HG03565 (cell line): ENCODE data around the gene CHML.
A peak's percentile ranks its signal among the peaks of the same experiment; 100 is the strongest.

Experiments used
- ATAC-seq: cut with Tn5 transposase; IDR thresholded peaks from one replicate; pipeline ENCODE4 v1.9.1; 2021; ENCODE audit warnings: mild to moderate bottlenecking, moderate library complexity; ENCODE audit not compliant: unreplicated experiment

The CHML gene

DNA sequence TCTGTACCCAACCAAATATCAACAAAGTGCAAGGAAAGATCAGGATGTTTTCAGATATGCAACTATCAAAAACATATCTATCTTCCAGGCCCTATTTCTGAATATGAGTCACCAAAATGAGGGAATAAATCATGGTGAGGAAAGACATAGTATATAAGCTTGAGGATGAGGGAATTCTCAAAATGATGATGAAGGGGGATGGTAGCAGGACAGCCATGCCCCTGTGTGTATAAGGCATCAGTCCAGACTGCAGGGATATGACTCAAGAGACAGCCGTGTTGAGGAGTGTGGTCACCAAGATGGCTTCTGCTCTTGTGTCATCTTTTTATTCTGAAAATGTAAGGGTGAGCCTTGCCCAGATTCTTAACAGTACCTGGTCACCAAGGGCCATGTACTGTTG is 7.5 kb upstream of the CHML start:
- no peak for ATAC-seq

GRCh38 chr1:241646201-241646600 is 6.0 kb upstream of the CHML start:
- no peak for ATAC-seq

DNA sequence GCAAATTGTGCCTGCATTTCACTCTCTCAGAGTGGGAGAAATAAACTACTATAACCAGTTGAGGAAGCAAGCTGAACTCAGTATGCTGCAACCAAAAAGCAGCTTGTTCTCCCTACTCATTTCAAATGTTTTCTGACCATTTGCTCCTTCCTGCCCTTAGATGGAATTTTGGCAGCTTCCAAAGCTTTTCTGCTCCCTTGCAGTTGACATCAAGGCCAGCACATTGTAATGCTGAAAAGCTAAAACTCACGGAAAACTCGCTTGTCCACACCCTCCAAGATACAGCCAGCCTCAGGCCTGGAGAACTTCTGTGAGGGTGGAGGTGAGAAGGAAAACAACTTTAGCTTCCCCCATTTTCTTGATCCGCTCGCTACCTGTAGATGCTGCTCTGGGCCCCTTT is 5.0 kb upstream of the CHML start:
- ATAC-seq = no peak

- no peak for ATAC-seq
Observed at GRCh38 chr1:241644259-241644658, 4.1 kb upstream of the CHML start.

DNA sequence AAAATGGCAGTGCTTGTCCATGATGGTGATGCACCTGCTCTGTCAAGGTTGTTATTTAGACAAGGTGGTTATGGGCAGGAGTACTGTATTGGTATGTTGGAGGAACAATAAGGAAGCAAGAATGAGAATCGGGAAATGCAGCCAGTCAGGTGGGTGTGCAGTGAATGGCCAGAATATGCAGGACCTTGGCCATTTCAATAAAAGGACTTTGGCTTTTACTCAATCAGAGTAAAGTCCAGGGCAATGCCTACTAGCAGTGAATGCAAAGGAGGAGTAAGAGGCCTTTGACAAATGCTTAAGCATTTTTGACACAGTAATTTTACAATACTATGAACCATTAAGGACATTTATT is 2.4 kb upstream of the CHML start:
- ATAC-seq = no peak

GRCh38 chr1:241641773-241642592 is 1.8 kb upstream of the CHML start:
- ATAC-seq = no peak

DNA sequence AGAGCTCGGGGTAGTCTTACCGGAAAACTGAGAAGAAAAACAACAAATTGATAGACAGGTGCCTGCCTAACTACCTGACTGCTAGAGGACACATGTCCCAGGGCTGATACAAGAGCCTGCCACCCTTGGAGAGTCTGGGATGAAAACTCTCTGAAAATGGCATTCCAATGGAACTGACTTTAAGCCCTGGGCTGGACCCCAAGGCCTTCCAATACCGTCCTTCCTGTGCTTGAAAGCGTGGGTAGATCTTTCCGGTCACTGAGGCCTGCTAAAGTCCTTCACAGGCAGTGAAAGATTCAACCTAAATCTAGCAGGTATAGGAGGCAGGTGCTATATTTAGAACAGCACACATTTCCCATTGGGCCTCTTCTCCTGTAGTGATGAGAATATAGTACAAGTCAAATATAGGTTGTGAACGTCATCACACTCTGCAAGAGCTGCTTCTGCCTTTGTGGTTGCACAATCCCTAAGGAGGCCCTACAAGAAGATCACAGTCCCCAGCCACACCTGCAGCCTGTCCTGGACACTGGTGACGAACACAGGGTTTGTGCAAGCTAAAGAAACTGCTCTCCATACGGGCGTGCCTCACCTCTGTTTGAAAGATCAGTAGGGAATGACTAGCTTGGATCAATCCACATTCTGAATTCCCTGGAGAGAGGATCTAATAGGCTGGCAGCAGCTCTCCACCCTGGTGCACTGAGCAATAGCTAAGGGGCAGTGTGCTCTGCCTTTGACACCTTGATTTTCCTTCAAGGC is 876 bp upstream of the CHML start:
- ATAC-seq = no peak

DNA sequence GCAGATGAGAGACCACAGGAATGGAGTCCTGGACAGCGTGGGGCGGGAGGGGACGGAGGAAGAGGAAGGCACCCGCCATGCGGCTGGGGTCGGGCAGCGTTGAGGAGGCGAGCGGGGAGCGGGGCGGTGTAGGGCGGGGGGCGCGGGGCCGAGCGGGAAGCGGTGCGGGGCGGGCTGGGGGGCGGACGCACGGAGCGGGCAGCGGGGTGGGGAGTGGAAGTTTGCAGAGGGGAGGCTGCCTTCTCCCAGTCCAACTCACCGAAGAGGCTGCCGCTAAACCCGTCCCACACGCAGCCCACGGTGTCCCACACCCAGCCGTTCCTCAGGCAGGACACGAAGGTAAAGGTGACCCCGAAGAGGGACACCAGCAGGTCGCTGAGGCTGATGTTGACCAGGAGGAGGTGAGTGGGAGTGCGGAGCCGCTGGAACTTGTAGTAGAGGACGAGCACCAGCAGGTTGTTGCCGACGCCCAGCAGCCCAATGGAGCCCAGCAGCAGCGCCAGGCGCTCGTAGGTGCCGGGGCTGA is 483 bp downstream of the CHML start:
- ATAC-seq = peak; percentile 45

DNA sequence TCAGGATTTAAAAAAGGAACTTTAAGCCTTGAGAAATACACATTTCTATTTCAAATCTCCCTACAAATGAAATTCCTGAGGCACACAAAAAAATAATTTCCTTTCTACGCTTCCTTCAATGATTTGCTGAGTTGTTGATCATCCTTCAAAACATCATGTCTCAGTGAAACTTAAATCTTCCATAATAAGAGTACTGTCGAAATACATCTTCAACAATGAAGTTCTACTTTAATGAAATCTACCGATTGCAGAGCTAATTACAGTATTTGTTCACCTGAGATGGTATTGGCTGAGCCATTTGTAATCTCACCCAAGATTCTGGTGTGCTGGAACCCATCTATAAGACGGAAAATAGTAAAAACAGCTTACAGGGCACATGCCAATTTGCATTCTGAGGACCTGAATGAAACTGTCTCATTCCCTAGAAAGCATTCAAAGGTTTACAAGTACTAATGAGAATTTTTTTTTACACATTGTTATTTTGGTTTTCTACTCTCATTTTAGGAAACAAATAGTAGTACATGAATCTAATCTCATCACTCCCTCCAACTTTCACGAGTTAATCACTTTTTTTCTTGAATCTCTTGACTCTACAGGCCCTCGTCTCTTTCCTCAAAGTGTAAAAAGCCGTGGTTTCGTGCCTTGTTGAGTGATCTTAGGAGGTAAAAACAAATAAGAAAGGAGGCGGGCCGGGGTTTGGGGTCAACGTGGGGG is 1.1 kb downstream of the CHML start:
- ATAC-seq = no peak

GRCh38 chr1:241638099-241638682 is 2.0 kb downstream of the CHML start:
- no peak for ATAC-seq

DNA sequence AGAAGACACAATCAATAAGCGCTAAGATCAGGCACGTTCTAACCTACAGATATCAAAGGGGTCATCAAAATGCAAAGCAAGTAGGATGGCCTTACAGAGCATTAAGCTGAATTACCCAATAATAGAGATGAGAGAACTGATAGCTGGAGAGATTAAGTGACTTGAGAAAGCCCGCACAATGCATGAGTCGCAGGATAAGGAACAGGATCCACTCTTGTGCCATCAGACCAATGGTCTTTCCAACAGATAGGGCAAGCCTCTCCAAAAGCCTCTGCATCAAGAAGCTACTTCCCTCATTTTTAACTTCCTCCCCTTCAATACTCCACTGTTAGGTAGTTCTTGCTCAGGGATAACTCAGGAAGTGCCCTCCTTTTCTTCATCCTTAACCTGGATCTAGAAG is 2.6 kb downstream of the CHML start:
- ATAC-seq = no peak

DNA sequence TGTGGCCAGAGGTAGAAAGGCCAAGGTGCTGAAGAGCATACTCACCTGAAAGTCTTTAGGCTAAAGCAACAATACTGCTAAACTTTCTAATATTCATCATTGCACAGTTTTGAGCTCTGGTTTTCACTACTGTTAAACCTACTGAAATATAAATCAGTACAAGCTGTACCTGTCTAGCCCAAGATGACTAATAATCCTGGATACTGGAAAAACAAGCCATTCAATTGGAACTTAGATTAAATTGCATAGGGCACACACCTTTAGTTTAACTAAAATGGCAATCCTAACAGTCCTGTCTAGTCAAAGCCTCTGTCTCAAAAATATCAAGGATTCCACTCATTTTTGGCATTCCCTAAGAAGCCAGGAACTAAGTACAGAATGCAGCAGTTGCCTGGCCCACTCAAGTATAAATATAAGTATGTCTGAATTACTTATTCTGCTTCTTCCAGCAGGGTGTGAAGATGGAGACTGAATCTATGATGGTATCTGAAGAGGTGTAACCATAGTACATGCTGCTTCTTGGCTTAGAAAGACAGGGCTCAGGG is 3.1 kb downstream of the CHML start:
- no peak for ATAC-seq

DNA sequence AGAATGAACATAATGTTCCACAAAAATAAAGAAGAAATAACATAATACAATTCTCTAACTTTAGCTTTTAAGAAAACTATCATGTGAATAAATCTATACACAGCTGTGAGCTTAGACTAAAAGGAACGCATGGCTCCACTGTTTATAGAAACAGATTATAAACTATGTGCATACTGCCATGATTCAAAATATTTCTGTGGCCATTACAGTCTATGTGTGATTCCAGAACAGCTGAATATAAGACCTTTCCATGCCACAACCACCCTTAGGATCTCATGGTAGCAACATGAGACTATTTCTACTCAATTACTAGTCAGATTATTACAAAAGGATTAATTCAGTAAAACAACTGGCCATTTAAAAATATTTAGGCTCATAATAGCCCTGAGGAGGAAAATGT is 3.9 kb downstream of the CHML start:
- ATAC-seq = no peak

DNA sequence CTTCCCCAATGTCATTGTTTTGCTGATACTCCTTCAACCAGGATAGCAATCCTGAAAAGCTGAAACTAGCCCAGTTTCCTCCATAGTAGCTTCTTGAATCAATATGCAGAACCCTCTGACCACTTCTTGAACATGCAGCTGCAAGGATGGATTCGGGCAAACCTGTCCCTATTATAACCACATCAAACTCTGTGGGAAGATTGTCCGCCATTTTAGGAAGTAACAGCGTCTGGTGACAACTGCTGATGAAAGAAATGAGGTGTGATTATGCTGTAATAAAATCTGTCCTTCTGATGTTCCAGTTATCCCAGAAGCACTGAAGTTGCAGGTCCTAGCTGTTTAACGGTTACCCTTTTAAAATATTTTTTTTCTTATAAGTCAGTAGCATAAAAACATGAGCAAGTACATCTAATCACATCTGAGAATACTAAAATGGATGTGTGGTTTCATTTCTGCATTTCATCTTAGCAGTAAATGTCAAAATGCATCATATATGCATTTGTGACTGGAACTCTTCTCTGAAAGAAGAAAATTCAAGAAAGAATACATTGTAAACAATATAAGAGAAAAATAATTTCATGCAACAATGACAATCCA is 4.5 kb downstream of the CHML start:
- ATAC-seq = no peak

DNA sequence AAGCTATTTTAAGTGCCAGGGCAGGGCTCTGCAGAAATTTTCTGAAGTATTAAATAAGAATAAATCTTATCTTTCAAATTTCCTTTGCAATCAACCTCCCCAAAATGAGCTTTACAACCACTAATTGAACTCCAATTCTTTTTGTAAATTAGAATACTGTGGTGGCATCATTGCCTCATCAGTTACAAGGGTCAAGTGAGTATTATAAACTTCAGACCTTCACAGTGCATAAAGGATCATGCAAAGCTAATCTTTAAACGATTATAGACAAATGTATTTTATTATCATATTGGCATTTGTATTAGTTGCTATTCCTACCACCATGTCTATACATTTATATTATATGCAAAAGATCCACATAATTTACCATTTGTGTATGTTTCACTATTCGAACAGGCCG is 7.2 kb downstream of the CHML start:
- no peak for ATAC-seq

GRCh38 chr1:241631674-241632073 is 8.5 kb downstream of the CHML start:
- no peak for ATAC-seq

DNA sequence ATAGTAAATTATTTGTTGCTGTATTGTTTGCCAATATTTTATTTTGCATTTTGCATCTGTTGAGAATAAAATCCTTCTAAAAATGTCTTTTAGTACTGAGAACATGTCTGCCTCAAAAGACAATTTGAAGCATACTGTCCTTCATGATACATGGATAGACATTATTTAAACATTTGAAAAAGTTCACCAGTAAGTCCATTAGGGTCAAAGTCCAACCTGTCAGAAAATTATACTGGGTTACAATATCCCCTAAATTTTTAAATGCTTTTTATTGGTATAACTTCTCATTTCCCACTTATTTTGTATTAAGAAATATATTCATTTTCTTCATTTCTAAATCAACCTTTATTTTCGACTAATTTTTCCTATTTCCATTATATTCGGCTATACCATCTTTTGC is 9.3 kb downstream of the CHML start:
- no peak for ATAC-seq

GRCh38 chr1:241630476-241630875 is 9.7 kb downstream of the CHML start:
- no peak for ATAC-seq

DNA sequence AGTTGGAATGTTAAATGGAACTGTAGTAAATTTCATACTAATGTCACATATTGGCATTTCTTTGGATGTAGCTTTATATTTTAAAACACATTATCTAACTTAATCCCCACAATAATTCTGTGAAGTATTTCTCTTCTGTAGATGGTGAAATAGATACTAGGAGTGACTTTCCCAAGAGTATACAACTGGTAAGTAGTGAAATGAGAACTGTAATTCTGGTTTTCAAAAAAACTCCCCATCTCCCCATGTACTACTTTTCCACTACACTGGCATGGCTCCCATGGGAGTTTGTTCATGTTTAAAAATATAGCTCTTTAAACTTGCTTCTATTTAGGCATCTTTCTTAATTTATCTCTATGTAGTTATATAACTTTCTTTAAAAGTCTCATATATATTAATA is 10.2 kb downstream of the CHML start:
- no peak for ATAC-seq

DNA sequence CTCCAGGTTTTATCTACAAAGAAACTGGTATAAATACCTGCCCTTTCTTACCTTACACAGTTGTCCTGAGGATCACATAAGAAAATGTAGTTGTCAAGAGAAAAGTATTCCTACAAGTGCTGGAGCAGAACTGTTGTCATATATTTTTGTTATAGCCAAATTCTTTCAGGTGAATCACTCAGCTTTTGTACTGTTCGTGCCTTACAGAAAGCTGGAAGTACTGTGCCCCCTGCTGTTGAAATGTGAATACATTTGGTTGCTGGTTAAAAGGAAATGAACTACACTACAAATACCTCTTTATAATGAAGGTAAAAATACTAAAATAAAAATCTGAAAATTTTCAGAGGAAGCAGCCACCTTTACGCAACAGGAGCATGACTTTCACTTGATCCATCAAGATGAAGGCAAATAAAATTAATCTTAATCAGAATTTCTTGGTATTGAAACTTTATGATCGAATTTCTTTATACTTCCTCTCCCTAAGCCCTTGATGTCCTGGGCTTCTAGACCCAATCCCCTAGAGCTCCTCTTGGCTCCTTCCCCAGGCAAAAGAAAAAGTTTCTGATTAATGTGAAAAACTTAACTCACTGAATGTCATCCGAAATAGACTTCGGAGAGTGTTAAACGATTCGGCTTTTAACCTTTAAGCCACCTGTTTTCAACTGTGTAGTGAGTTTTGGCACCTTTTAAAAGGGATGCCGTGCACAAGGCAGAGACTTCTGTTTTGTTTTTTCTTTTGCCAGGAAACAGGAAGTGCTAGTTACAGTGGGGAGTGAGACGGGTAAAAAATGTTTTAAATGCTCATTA is 12.5 kb downstream of the CHML start:
- ATAC-seq = peak; percentile 51
